H1 (cell line): Measurements from ENCODE around the gene TXNDC16.

ENCODE experiments used
- EP300 ChIP-seq, 2 experiments: IDR thresholded peaks; 1 replicate in 1 of 2; 2 replicates in 1 of 2; pipeline ENCODE4 v1.6.1; 2011 to 2012; ENCODE audit warnings: low read depth in 2 of 2, low read length in 2 of 2, mild to moderate bottlenecking in 2 of 2, borderline replicate concordance in 1 of 2, inconsistent platforms in 1 of 2, moderate library complexity in 1 of 2
- FOSL1 ChIP-seq: IDR thresholded peaks from 2 replicates; pipeline ENCODE4 v1.6.1; 2011; ENCODE audit warnings: mild to moderate bottlenecking, low read depth, low read length, moderate library complexity; ENCODE audit not compliant: insufficient read depth
- HDAC2 ChIP-seq, 2 experiments: fragments of 300-600 bp in 1 of 2; sonication (generic) in 1 of 2; IDR thresholded peaks; 2 replicates each; pipeline ENCODE4 v1.6.1; 2011 to 2012; ENCODE audit warnings: low read depth in 2 of 2, low read length in 2 of 2, mild to moderate bottlenecking in 2 of 2, moderate library complexity in 2 of 2, borderline replicate concordance in 1 of 2, inconsistent platforms in 1 of 2
- JUND ChIP-seq: IDR thresholded peaks from 2 replicates; pipeline ENCODE4 v1.6.1; 2011; ENCODE audit warnings: mild to moderate bottlenecking, improper control_type of control experiment, low read length
- POLR2A ChIP-seq, 2 experiments: IDR thresholded peaks; 1 replicate in 1 of 2; 2 replicates in 1 of 2; pipeline ENCODE4 v1.6.1; 2011; ENCODE audit warnings: low read depth in 2 of 2, low read length in 2 of 2, mild to moderate bottlenecking in 2 of 2; ENCODE audit errors: control extremely low read depth in 1 of 2
- POLR2AphosphoS5 ChIP-seq: IDR thresholded peaks from 2 replicates; pipeline ENCODE4 v1.6.1; 2011; ENCODE audit warnings: low read depth, low read length
- RAD21 ChIP-seq, 2 experiments: IDR thresholded peaks in 1 of 2; conservative IDR thresholded peaks in 1 of 2; 2 replicates each; pipeline ENCODE4 v1.6.1; 2011; ENCODE audit warnings: low read depth in 2 of 2, low read length in 2 of 2, improper control_type of control experiment in 1 of 2, inconsistent platforms in 1 of 2, mild to moderate bottlenecking in 1 of 2, moderate library complexity in 1 of 2
- SIN3A ChIP-seq, 2 experiments: IDR thresholded peaks in 1 of 2; conservative IDR thresholded peaks in 1 of 2; 2 replicates each; pipeline ENCODE4 v1.6.1; 2011 to 2012; ENCODE audit warnings: low read length in 2 of 2, improper control_type of control experiment in 1 of 2, low read depth in 1 of 2, mild to moderate bottlenecking in 1 of 2
- TBP ChIP-seq: IDR thresholded peaks from 2 replicates; pipeline ENCODE4 v1.6.1; 2011; ENCODE audit warnings: low read depth, low read length, improper control_type of control experiment
- TF ChIP-seq, protein P1 (sequence below), 3 experiments: IDR thresholded peaks; 1 replicate in 2 of 3; 2 replicates in 1 of 3; pipeline versions ENCODE4 v1.5.1 to v1.6.1; 2011; ENCODE audit warnings: low read length in 3 of 3, mild to moderate bottlenecking in 3 of 3, inconsistent platforms in 2 of 3, low read depth in 1 of 3, moderate library complexity in 1 of 3; ENCODE audit not compliant: insufficient read depth in 1 of 3; ENCODE audit errors: control extremely low read depth in 1 of 3
- TF ChIP-seq, protein P2 (sequence below): IDR thresholded peaks from 2 replicates; pipeline ENCODE4 v1.6.1; 2012; ENCODE audit warnings: inconsistent platforms
- TF ChIP-seq, protein P3 (sequence below): IDR thresholded peaks from 2 replicates; pipeline ENCODE4 v1.6.1; 2011; ENCODE audit warnings: low read depth, mild to moderate bottlenecking, low read length; ENCODE audit not compliant: insufficient read depth

DNA sequence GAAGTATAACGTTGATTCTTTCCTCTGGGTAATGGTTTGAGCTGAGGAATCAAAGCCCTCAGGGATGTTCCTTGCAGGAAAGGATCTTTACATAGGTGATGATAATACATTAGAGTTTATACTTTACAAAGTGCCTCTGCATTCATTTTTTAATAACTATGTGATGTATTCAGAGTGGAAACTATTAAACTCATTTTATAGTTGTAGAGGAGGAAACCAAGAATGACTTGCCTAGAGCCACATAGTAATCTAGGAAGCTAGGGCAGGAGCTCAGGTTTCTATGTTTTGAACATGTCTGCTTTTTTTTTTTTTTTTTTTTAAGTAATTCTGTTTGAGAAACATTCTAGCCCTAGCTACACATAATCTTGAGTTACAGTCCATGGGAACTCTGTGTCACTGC is 117.3 kb downstream of the TXNDC16 start:
- TF ChIP-seq, protein P1, sequence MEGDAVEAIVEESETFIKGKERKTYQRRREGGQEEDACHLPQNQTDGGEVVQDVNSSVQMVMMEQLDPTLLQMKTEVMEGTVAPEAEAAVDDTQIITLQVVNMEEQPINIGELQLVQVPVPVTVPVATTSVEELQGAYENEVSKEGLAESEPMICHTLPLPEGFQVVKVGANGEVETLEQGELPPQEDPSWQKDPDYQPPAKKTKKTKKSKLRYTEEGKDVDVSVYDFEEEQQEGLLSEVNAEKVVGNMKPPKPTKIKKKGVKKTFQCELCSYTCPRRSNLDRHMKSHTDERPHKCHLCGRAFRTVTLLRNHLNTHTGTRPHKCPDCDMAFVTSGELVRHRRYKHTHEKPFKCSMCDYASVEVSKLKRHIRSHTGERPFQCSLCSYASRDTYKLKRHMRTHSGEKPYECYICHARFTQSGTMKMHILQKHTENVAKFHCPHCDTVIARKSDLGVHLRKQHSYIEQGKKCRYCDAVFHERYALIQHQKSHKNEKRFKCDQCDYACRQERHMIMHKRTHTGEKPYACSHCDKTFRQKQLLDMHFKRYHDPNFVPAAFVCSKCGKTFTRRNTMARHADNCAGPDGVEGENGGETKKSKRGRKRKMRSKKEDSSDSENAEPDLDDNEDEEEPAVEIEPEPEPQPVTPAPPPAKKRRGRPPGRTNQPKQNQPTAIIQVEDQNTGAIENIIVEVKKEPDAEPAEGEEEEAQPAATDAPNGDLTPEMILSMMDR (IDR thresholded peaks at IDR 0.05; ENCODE audit: control extremely low read depth in 1 of 3, insufficient read depth in 1 of 3, low read depth in 1 of 3, low read length in 3 of 3) = no peak
- TF ChIP-seq, protein P2, sequence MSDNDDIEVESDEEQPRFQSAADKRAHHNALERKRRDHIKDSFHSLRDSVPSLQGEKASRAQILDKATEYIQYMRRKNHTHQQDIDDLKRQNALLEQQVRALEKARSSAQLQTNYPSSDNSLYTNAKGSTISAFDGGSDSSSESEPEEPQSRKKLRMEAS = no peak
- TF ChIP-seq TBP = no peak
- TF ChIP-seq, protein P3, sequence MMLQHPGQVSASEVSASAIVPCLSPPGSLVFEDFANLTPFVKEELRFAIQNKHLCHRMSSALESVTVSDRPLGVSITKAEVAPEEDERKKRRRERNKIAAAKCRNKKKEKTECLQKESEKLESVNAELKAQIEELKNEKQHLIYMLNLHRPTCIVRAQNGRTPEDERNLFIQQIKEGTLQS = no peak
- TF ChIP-seq HDAC2 (IDR thresholded peaks at IDR 0.05; ENCODE audit: borderline replicate concordance in 1 of 2, low read depth in 2 of 2, low read length in 2 of 2) = no peak
- no peak for TF ChIP-seq SIN3A (conservative IDR thresholded peaks at IDR 0.05 in 1 of 2, IDR thresholded peaks at IDR 0.05 in 1 of 2; ENCODE audit: low read depth in 1 of 2, low read length in 2 of 2)
- TF ChIP-seq EP300 (IDR thresholded peaks at IDR 0.05; ENCODE audit: borderline replicate concordance in 1 of 2, low read depth in 2 of 2, low read length in 2 of 2) = no peak
- TF ChIP-seq FOSL1 = no peak
- no peak for TF ChIP-seq JUND
- TF ChIP-seq POLR2A (IDR thresholded peaks at IDR 0.05; ENCODE audit: control extremely low read depth in 1 of 2, low read depth in 2 of 2, low read length in 2 of 2) = no peak
- TF ChIP-seq POLR2AphosphoS5 = no peak
- TF ChIP-seq RAD21 (IDR thresholded peaks at IDR 0.05 in 1 of 2, conservative IDR thresholded peaks at IDR 0.05 in 1 of 2; ENCODE audit: low read depth in 2 of 2, low read length in 2 of 2) = no peak
